NCI-H345 (cell line): ENCODE measurements around the gene NDFIP1.

ENCODE experiments used
- DNase-seq: peaks from one replicate; lab custom pipeline; 2025; lab: John Stamatoyannopoulos, UW

NDFIP1 gene

DNA sequence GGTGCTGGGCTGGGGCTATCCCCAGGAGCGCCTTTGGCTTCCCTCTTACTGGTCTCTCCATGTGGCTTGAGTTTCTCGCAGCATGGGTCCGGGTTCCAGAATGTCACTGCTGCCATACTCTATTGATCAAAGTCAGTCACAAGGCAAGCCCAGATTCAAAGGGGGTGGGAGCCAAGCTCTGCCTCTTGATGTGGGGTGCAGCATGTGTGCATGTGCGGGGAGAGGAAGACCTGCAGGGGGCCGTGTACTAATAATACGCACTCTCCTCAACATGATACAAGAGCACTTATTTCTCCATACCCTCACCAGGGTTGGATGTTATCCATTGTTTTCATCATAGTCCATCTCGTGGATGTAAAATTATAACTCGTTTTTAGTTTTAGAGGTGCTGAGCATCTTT, 81.2 kb downstream of the NDFIP1 start:
- DNase-seq: no peak

DNA sequence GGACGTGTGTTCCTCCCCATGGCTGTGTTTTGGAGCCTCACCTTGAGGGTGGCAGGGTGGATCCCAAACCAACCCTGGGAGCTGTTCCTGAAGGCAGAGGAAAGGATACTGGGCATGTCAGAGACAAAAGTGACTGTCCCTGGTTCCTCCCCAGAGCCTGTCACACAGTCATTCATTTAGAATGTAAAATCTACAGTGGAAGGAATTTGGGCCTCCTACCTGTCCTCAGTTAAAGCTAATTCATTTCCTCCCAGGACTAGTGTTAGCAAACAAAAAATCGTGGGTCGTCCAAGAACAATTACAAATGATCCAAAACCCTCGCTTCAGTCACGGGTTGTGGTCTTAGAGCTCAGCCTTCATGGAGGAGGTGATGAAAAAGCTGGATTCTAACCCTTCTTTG, 83.2 kb downstream of the NDFIP1 start:
- DNase-seq: no peak

DNA sequence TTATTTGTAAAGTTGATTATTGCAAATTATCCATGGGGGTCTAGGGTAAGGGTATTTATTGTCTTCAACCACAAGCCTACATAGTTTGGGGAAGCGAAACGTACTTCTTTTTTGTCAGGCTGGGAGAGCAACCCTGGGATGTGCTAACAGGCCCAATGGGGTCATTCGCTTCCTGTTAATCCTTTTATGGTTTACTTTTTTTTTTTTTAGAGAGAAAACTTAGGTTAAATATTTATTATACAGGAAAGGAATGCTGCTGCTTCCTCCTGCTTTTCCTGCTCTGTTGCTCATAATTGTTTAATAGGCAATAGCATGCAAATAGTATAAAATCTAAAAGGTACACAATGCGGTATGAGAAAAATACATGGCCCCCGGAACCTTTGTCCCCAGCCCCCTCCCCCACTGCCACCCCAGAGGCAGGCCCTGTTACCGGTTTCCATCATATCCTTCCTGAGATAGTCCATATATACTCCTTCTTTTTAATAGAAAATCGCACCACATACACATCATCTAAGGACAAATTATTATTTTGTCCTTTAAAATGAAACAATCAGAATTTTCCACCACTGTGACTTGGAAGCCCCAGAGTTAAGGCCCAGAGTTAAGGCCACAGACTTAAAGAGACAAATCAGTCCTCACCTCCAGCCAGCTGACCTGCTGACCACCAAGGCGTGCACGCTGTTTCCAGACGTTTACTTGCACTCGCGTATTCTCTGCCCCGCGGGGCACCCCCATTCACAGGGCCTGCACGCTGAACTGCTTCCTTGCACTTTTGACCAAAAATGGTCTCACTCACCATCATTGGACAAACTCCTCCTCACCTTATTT, 83.9 kb downstream of the NDFIP1 start:
- DNase-seq: no peak

DNA sequence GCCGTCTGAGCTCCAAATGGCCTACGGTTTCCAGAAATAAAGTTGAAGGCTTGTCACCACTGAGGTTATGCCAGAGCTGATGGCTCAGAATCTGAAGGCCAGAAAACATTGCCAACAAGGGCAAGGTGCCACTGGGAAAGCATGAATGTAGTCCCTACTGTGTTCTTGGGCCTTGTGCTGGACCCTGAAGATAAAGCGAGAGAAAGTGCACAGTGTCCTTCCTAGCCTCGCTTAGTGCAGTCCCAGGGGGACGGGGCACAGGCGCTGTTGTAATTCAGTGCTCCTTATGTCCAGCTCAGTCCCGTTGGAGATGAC, 84.5 kb downstream of the NDFIP1 start:
- DNase-seq: no peak

DNA sequence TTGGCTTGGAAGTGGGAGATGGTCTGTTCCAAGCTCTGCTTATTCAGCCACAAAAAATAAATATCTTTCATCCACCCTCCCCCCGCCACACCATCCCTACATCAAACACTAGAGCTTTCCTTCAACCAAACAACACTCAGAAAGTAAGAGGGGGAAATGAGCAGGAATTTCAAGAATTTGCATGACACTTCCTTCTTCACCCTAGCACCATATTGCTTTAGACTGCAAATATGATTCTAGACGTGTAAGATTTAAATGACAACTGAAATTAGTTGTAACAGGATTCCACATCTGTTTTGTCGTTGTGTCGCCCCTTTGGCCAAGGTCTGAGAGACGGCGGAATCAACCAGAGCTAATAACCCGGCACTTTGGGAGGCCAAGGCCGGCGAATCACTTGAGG, 88.5 kb downstream of the NDFIP1 start:
- no peak for DNase-seq

DNA sequence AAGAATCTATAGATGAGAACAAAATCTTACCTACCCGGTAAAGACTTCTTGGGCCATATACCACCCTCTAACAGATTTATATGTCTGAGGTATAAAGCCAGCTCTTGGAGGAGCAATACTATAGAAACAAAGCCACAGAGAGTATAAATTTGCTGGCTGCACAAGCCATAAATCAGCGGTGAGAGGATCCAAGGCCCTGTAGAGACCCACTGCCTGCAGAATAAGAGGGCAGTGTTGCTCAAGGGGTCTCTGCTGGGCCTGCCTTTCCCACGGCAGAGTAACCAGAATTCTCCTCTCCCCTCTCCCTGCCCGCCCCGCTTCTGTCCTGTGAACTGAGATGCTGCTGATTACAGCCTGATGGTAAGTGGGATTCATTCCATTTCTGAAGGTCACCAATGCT, 89.2 kb downstream of the NDFIP1 start:
- no peak for DNase-seq

DNA sequence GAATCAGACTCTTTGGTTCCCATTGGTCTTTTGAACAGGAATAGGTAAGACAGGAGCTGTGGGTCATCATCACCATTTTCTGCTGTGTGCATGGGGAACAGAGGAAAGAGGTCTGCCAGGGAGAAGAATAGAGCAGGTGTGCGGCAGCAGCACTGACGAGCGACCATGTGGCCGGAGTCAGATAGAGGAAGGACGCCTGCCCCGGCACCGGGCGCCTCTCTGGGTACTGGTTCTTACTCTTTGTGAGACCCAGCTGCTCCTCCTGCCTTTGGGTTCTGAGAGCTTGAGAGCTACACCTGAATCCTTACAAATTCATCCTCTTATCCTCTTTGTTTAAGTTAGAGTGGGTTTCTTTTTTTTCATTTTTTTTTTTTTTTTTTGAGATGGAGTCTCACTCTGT, 90.8 kb downstream of the NDFIP1 start:
- DNase-seq: no peak

DNA sequence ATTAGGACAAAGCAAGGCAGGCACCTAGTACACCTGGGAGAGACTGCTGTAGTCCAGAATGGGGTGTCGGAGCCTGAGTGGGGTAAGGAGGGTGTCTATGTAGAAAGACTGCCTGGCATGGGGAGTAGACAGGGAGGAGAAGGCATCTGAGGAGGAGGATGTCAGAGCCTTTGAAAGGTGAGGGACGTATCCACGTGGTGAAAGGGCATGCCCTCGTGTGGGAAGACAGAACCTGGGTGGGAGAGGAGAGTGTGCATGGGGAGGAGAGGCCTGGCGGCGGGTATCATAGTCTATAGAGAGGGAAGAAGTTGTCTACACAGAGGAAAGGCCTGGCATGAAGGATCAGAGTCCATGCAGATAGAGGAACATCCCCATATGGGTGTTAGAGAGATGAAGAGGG, 91.8 kb downstream of the NDFIP1 start:
- DNase-seq: no peak

DNA sequence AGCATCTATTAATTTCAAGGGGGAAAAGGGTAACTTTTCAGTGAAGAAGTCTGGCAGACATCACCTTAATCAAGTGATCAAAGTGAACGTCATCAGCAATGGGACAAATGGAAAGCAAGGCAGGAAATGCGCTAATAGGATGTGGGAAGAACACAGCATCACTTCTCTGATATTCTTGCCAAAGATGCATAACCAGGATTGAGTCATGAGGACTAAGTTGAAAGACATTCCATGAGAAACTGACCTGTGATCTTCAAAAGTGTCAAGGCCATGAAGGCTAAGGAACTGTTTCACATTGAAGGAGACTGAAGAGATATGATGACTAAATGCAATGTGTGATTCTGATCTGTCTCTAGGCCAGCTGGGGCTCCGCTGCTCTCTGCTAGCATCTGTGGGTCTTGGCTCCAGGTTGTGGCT, 92.9 kb downstream of the NDFIP1 start:
- no peak for DNase-seq

DNA sequence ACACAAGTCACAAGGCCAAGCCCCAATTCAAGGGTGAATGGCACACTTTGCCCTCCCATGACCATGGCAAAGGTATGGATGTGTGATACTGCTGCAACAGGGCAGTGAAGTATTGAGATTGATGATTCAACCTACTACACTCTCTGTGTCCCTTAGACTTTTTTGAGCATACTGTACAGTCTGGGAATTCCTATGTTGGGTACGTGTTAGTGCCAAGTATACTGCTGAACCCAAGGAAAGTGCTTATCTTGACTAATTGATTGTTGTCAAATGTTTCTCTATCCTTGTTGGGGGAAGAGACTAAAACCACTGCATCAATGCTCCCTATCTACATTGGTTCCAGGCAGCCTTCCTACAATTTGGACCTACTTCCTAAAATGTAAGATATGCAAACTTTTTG, 93.7 kb downstream of the NDFIP1 start:
- no peak for DNase-seq
